Aorta (tissue), 5 donors: ENCODE data around the gene DENND1A. TPM values are rescaled to one million over a fixed set of nuclear protein-coding genes. Genes with fewer than 3 reads are reported as not detected.
"Not testable (repeated sequence)": the region's sequence is repeated elsewhere in the genome, so short reads cannot be mapped to it uniquely, and the experiment has no call there.

Experiments
- ATAC-seq: fragments of 200-7000 bp; cut with Tn5 transposase; one replicate; pipeline ENCODE4 v1.9.1; 2022; ENCODE audit warnings: moderate library complexity; ENCODE audit not compliant: low FRiP score
- DNase-seq, 2 donors: peaks; one replicate each; pipeline ENCODE4 v3.0.0-alpha.2; 2020
- H3K27ac ChIP-seq, 2 donors: one replicate each; pipeline ENCODE4 v1.5.1; 2013; ENCODE audit warnings: low read length in 2 of 2, mild to moderate bottlenecking in 2 of 2, moderate library complexity in 2 of 2, control low read depth in 1 of 2, inconsistent platforms in 1 of 2, low read depth in 1 of 2
- H3K27me3 ChIP-seq, 2 donors: one replicate each; pipeline ENCODE4 v1.6.1; 2013; ENCODE audit warnings: control low read depth in 1 of 2, low read length in 1 of 2, mild to moderate bottlenecking in 1 of 2, moderate library complexity in 1 of 2; ENCODE audit not compliant: insufficient read depth in 2 of 2, control insufficient read depth in 1 of 2
- H3K36me3 ChIP-seq, 2 donors: one replicate each; pipeline ENCODE4 v1.6.1; 2013; ENCODE audit warnings: control low read depth in 1 of 2, low read length in 1 of 2, mild to moderate bottlenecking in 1 of 2; ENCODE audit not compliant: insufficient read depth in 2 of 2, control insufficient read depth in 1 of 2
- H3K4me1 ChIP-seq, 2 donors: one replicate each; pipeline ENCODE4 v1.6.1; 2013; ENCODE audit warnings: low read length in 2 of 2, control low read depth in 1 of 2, mild to moderate bottlenecking in 1 of 2, moderate library complexity in 1 of 2; ENCODE audit not compliant: insufficient read depth in 2 of 2, control insufficient read depth in 1 of 2
- H3K4me3 ChIP-seq, 2 donors: one replicate each; pipeline ENCODE4 v1.5.1; 2013; ENCODE audit warnings: low read length in 2 of 2, control low read depth in 1 of 2, mild to moderate bottlenecking in 1 of 2
- H3K9me3 ChIP-seq: one replicate; pipeline ENCODE4 v1.6.1; 2013; ENCODE audit warnings: mild to moderate bottlenecking, low read length; ENCODE audit not compliant: control insufficient read depth
- WGBS, 2 donors: extraction: QIAGEN DNeasy Blood & Tissue Kit; methylation state at CpG; one replicate each; pipeline ENCODE4 v1.1.7; 2013; 5-methylcytosine and 5-hydroxymethylcytosine counted together
- intact Hi-C, 2 donors: fragments of 100-400 bp; cut with DNase I; formaldehyde crosslinking; loops; one replicate each; pipeline versions ENCODE4 v1.14.2 to v1.15.0; 2022
- polyA plus RNA-seq, 2 donors: library from polyadenylated mRNA; stranded (reverse); fragments of 200-250 nt; gene quantifications; one replicate each; pipeline ENCODE4 v1.2.3, GENCODE V29; 2013
- total RNA-seq, 2 donors: library from RNA; stranded (reverse); fragmentation: NEBNext Ultra II Directional; extraction: Animal tissue kit (Norgen Biotek cat#: 25700); gene quantifications; one replicate each; pipeline ENCODE4 v1.2.1, GENCODE V29; 2021
- donor health status: healthy with polysubstance abuse.
- donor health status: Bipolar disorder and iron deficiency.
- donor health status: DM: no; HTN: no; CAD: no.
- donor health status: DM: no; HTN: no; CAD: no.
- donor health status: DM: yes; HTN: yes; CAD: no.

DENND1A gene
- total and polyA plus RNA-seq, 4 donors = 6.9 to 31.4 (median 15.3) TPM

DNA sequence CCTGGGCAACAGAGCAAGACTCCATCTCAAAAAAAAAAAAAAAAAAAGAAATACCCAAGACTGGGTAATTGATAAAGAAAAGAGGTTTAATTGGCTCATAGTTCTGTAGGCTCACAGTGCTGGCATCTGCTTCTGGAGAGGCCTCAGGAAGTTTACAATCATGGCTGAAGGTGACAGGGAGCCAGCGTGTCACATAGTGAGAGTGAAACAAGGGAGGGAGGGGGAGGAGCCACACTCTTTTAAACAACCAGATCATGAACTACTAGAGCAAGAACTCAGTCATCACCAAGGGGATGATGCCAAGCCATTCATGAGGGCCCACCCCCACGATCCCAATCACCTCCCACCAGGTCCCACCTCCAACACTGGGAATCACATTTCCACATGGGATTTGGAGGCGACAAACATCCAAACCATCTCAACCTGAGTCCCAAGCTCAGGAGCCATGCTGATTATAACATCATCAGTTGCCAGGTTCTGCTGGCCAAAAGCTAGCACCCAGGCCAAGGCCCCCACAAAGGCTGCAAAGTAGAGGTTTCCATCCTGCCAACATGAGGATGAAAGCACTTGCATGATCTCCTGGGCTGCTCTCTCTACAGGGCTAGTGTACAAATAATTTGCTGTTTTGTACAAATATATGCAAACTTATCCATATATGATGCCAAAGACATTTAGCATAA, 15.3 kb downstream of the DENND1A start:
- Histone ChIP-seq H3K4me1 (no peaks in the 10 kb centered on the region), H3K4me3 (no peak overlapping the region), H3K36me3 (no peaks in the 10 kb centered on the region), H3K27ac (no peak overlapping the region), H3K27me3 (no peaks in the 10 kb centered on the region), H3K9me3 (no peaks in the 10 kb centered on the region)
- DNase-seq (no peak), ATAC-seq (no peak)
- intact Hi-C loops = no loop called here
- whole genome bisulfite sequencing, 2 donors = 95 to 99% methylated on average over 3 of the region's 3 CpGs

DNA sequence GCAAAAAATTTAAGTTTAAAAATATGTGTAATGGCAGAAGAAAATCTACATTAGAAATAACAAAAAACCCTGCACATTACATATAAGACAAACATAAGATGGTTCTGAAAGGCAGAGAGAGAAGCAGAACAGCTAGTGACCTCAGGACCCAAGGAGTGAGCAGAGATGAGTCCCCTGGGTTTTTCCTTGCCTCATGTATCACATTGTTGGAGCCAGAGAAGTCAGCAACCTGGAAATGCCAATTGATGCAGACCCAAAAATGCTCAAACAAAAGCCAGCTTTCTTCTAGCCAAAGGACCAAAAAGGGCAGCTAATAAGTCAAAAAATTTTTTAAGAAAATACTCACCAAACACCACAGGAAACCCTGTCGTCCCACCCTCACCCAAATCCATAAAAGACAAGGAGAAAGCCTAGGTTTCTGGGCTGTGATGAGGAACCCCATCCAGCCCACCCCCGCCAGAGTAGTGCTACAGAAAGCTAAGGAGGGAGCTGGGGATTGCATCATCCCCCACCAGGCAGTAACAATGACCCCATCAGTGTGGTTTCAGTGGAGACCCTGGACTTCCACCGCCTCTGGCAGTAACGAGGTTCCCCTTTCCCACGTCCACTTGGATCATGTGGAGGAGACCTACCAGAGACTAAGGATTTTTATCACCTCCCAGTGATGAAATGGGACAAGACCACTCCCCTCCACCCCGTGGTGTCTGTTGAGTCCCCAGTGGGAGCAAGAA, 17.6 kb downstream of the DENND1A start:
- peak; percentile 52 for ATAC-seq

DNA sequence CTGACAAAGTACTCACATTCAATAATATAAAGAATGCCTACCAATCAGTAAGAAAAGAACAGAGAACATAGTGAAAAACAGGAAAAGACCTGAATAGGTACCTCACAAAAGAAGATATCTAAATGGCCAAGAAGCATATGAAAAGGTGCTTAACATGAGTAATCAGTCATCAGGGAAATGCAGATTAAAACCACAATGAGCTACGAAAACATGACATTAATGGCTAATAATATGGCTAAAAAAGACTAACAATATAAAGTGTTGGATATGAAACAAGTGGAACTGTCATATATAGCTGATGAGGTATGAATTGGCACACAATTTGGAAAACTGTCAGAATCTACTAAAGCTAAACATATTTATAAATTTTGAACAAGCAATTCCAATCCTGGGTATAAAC, 18.9 kb downstream of the DENND1A start:
- Histone ChIP-seq H3K27me3 (no peaks in the 10 kb centered on the region), H3K9me3 (no peaks in the 10 kb centered on the region), H3K36me3 (no peaks in the 10 kb centered on the region), H3K4me3 (no peak overlapping the region), H3K4me1 (no peaks in the 10 kb centered on the region), H3K27ac (no peak overlapping the region)
- DNase-seq (no peak), ATAC-seq (no peak)
- WGBS, 2 donors = 93 to 94% methylated on average over 1 of the region's 1 CpG
- intact Hi-C loops = no loop called here

More for the DNA sequence above, 17.6 kb downstream of the DENND1A start:
- intact Hi-C loops = no loop called here
- no peaks in the 10 kb centered on the region for H3K9me3 ChIP-seq
- no peaks in the 10 kb centered on the region for H3K4me1 ChIP-seq
- WGBS, 2 donors = 74 to 77% methylated on average over 6 of the region's 6 CpGs
- no peaks in the 10 kb centered on the region for H3K36me3 ChIP-seq
- H3K27ac ChIP-seq = no peak overlapping the region
- DNase-seq = no peak
- H3K27me3 ChIP-seq = no peaks in the 10 kb centered on the region
- no peak overlapping the region for H3K4me3 ChIP-seq

GRCh38 chr9:123909192-123909591, 20.7 kb downstream of the DENND1A start:
- intact Hi-C loops, H3K9me3 ChIP-seq, H3K27me3 ChIP-seq, ATAC-seq, H3K27ac ChIP-seq, H3K36me3 ChIP-seq, DNase-seq, H3K4me3 ChIP-seq, H3K4me1 ChIP-seq: not testable (repeated sequence)
- WGBS, 2 donors = 96 to 98% methylated on average over 4 of the region's 4 CpGs

DNA sequence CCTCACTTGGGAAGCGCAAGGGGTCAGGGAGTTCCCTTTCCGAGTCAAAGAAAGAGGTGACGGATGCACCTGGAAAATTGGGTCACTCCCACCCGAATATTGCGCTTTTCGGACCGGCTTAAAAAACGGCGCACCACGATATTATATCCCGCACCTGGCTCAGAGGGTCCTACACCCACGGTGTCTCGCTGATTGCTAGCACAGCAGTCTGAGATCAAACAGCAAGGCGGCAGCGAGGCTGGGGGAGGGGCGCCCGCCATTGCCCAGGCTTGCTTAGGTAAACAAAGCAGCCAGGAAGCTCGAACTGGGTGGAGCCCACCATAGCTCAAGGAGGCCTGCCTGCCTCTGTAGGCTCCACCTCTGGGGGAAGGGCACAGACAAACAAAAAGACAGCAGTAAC, 26.4 kb downstream of the DENND1A start:
- H3K4me1 ChIP-seq, H3K27ac ChIP-seq, intact Hi-C loops, H3K9me3 ChIP-seq, DNase-seq, H3K36me3 ChIP-seq, H3K4me3 ChIP-seq, ATAC-seq, H3K27me3 ChIP-seq: not testable (repeated sequence)
- 94% methylated on average over 14 to 18 of the region's 18 CpGs for WGBS, 2 donors

- Histone ChIP-seq H3K4me3 (no peak overlapping the region), H3K36me3 (peaks cover 0 to 2% of the 10 kb centered on the region in 2 donors), H3K9me3 (no peaks in the 10 kb centered on the region), H3K27ac (no peak overlapping the region), H3K27me3 (no peaks in the 10 kb centered on the region), H3K4me1 (peaks cover 0 to 3% of the 10 kb centered on the region in 2 donors)
- DNase-seq (no peak), ATAC-seq (no peak)
- intact Hi-C loops = no loop called here
These were observed 35.1 kb downstream of the DENND1A start for GRCh38 chr9:123894822-123895221.

DNA sequence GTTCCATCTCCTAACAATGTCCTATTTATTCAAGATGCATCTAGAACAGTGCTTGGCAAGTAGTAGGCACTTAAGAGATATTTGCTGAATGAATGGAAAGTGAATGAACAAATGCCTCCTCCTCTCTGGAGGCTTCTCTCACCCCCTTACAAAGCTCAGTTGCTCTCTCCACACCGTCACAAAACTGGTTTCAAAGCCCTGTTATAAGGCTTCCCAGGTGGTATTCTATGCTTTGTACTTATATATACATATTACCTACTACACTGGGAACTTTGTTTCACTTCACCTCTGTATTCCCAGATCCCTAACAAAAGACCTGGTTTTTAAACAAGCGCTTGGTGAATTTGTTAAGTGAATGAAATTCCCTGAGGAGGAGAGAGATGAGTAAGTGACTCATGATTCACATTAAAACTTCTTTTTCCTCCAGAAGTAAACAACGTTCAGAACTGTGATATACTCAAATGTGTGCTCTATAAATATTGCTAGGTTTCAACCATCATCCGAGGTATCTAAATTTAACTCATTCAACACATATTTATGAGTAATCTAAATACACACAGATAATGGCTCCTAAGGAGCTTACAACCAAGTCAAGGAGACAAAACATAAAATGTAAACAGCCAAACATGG, 36.0 kb downstream of the DENND1A start:
- no peak overlapping the region for H3K4me3 ChIP-seq
- H3K4me1 ChIP-seq = peaks cover 0 to 3% of the 10 kb centered on the region in 2 donors
- DNase-seq = no peak
- H3K27ac ChIP-seq = no peak overlapping the region
- 80% methylated on average over 4 of the region's 4 CpGs for WGBS, 2 donors
- intact Hi-C loops = no loop called here
- H3K27me3 ChIP-seq = no peaks in the 10 kb centered on the region
- ATAC-seq = no peak
- H3K36me3 ChIP-seq = peaks cover 0 to 2% of the 10 kb centered on the region in 2 donors
- no peaks in the 10 kb centered on the region for H3K9me3 ChIP-seq

DNA sequence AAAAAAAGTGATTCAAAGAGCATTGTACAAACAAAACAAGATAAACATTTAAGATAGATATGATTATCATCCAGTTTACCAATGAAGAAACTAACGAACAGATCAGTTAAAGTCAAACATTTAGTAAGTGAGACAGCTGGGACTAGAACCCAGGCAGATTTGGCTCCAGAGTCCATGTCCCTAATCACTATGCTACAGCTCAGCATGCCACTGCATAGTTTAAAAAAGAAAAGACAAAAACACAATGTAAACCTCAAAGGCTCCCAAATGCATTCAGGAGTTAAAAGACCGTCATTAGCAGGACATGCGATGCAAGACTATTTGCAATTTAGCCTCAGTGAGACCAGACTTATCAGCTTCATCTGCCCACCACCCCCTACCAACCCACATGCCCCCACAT, 36.8 kb downstream of the DENND1A start:
- no peak overlapping the region for H3K27ac ChIP-seq
- intact Hi-C loops = no loop called here
- peaks cover 0 to 2% of the 10 kb centered on the region in 2 donors for H3K36me3 ChIP-seq
- no peak overlapping the region for H3K4me3 ChIP-seq
- no peaks in the 10 kb centered on the region for H3K27me3 ChIP-seq
- ATAC-seq (no peak), DNase-seq (no peak)
- no peaks in the 10 kb centered on the region for H3K9me3 ChIP-seq
- WGBS, 2 donors = 92 to 97% methylated on average over 3 of the region's 3 CpGs
- peaks cover 0 to 3% of the 10 kb centered on the region in 2 donors for H3K4me1 ChIP-seq
